HG02840 (cell line): Measurements from ENCODE around the gene NPC1L1.

Experiments
- ATAC-seq: cut with Tn5 transposase; IDR thresholded peaks from one replicate; pipeline ENCODE4 v1.9.1; 2021; ENCODE audit warnings: mild to moderate bottlenecking, moderate library complexity, moderate number of reproducible peaks; ENCODE audit not compliant: unreplicated experiment, low FRiP score

Gene NPC1L1

GRCh38 chr7:44538798-44539668 lies 2.1 kb downstream of the NPC1L1 start:
- no peak for ATAC-seq

GRCh38 chr7:44538093-44538797 lies 2.9 kb downstream of the NPC1L1 start:
- no peak for ATAC-seq

- no peak for ATAC-seq
These were observed 3.7 kb downstream of the NPC1L1 start for GRCh38 chr7:44537442-44537841.

- ATAC-seq = no peak
These were observed 5.0 kb downstream of the NPC1L1 start for GRCh38 chr7:44536090-44536489.

GRCh38 chr7:44535348-44536064 lies 5.6 kb downstream of the NPC1L1 start:
- ATAC-seq = no peak

GRCh38 chr7:44534501-44534900 lies 6.6 kb downstream of the NPC1L1 start:
- ATAC-seq = no peak

GRCh38 chr7:44534087-44534486 lies 7.0 kb downstream of the NPC1L1 start:
- no peak for ATAC-seq

GRCh38 chr7:44533301-44534055 lies 7.7 kb downstream of the NPC1L1 start:
- no peak for ATAC-seq

GRCh38 chr7:44531421-44532380 lies 9.4 kb downstream of the NPC1L1 start:
- ATAC-seq = no peak

GRCh38 chr7:44530990-44531389 lies 10.1 kb downstream of the NPC1L1 start:
- ATAC-seq = no peak

- no peak for ATAC-seq
These were observed 16.2 kb downstream of the NPC1L1 start for GRCh38 chr7:44524811-44525388.

- no peak for ATAC-seq
These were observed 18.8 kb downstream of the NPC1L1 start for GRCh38 chr7:44522315-44522714.

GRCh38 chr7:44521347-44522095 lies 19.6 kb downstream of the NPC1L1 start:
- ATAC-seq = no peak

GRCh38 chr7:44520574-44520973 lies 20.6 kb downstream of the NPC1L1 start:
- no peak for ATAC-seq

- ATAC-seq = no peak
These were observed 21.6 kb downstream of the NPC1L1 start for GRCh38 chr7:44519546-44519945.

- no peak for ATAC-seq
These were observed 22.4 kb downstream of the NPC1L1 start for GRCh38 chr7:44518761-44519160.

- no peak for ATAC-seq
These were observed 24.0 kb downstream of the NPC1L1 start for GRCh38 chr7:44517175-44517574.

- ATAC-seq = no peak
These were observed 25.4 kb downstream of the NPC1L1 start for GRCh38 chr7:44515590-44516268.
